Activated CD4-positive, alpha-beta T cell treated with anti-CD3 and anti-CD28 coated beads for 1 hour (primary cell): ENCODE measurements around the gene CCNQ.

ENCODE experiments used
- DNase-seq: peaks from one replicate; pipeline ENCODE4 v3.0.0-alpha.2; 2020

Gene CCNQ

DNA sequence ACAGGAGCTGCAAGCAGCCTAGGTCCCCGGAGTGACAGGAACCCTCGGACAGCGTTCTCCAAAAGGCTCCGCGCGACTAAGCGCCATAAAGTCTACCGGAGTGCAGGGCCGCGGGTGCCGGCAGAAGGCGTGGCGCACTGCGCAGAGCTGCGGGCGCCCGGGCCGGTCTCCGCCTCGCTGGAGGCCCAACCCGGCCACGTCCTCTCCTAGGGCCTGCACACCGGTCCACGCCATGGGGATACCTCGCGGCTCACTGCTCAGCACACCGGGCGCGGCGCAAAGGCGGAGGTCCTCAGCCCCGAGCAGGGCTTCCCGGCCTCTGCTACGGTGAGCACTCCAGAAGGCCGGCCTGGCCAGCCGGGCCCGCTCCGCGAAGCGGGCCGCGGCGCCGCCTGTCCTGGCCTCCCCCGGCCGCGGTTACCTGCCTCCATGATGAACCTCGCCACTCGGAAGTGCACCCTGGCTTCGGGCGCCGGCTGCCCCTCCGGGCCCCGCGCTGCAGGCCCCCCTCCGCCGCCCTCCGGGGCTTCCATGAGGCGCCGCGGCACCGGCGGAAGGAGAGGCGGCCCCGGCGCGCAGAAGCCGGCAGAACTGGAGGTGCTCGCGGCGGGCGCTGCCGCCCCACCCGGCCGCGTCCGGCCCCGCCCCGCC, at the start of gene CCNQ:
CCNQ (minus strand) TSS at position 599 of the 651 bp plus-strand sequence; CDS start at position 533, 66 bp downstream.
- DNase-seq: no peak

DNA sequence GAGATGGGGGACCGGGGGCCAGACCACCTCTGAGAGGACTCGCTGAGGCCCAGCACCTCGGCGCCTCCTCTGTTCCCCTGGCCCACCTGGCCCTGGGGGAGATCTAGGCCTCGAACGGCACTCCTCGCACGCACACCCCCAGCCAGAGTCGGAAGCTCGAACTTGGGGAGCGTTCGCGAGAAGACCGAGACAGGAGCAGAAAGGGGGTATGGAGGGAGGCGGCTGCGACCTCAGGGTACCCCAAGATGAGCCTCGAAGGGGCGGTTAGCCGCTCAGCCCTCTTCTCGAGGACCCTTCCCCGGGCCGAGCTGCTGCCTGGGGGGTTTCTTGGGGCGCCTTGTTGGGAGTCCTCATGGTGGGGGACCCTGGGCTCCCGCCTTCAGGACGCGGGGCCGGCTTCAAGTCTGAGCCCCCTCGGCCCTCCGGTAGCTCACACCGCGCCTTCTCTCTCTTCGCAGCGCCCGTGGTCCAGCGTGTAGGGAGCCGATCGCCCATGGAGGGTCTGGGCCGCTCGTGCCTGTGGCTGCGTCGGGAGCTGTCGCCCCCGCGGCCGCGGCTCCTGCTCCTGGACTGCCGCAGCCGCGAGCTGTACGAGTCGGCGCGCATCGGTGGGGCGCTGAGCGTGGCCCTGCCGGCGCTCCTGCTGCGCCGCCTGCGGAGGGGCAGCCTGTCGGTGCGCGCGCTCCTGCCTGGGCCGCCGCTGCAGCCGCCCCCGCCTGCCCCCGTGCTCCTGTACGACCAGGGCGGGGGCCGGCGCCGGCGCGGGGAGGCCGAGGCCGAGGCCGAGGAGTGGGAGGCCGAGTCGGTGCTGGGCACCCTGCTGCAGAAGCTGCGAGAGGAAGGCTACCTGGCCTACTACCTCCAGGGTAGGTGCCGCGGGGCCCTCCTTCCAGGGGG, 48.8 kb upstream of the CCNQ start:
- DNase-seq: no peak

DNA sequence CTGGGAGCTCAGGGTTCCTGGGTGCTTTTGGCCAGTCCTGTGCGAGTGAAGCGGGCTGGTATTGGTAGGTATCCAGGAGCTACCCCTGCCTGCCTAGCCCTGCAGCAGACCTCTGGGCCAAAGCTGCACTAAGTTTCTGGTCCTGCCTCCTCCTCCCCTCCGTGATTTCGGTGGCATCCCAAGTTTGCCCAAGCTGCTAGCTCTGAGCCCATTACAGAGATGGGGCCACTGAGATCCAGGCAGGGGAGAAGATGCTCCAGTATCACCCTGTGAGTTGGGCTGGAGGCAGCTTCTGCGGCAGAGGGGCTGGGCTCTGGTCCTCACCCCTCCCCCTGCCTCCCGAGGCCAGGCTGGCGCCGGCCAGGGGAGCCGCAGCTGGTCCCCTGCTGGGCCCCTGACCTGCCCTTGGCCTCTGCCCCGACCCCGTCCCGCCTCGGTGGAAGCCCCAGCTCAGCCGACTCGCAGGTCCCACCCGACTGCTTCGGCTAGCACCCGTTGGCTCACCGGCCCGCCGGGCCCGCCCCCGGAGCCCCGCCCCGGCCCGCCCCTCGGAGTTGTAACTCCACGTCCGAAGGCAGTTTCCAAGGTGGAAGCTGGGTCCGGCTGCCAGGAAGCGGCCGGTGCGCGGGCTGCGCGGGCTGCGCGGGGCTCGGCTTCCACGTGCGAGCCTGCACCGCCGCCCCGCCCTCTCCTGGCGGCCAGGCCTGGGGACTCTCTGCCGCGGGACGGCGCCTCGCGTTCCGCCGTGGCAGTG, 47.9 kb upstream of the CCNQ start, which contains the start of gene DUSP9:
DUSP9 (plus strand) TSS at position 584 of the 754 bp plus-strand sequence. CDS start 751 bp downstream, outside the sequence.
- DNase-seq: no peak

DNA sequence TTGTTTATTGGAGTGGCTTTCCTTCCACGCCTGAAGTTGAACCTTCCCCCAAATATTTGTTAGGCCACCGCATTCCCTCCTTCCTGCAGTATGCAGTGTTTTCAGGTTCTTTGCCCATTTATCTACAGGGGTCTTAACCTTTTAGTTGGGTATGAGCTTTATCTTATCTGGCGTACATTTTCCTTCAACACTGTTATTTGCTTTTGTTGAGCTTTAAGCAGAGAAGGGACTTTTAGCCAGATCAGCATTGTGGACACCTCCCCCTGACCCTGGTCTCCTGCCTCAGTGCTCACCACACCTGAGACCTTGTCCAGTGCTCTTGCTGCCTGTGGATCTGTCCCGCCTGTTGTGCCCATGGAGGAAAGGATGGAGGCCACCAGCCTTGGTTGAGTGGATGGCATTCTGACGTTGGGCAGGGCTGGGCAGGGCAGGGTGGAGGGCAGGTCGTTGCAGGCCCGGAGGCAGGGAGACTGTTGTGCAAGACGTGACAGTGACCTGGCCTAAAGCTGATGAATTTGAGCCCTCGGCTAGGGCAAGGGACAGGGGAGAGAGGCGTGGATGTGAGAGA, 47.1 kb upstream of the CCNQ start:
- DNase-seq: no peak

DNA sequence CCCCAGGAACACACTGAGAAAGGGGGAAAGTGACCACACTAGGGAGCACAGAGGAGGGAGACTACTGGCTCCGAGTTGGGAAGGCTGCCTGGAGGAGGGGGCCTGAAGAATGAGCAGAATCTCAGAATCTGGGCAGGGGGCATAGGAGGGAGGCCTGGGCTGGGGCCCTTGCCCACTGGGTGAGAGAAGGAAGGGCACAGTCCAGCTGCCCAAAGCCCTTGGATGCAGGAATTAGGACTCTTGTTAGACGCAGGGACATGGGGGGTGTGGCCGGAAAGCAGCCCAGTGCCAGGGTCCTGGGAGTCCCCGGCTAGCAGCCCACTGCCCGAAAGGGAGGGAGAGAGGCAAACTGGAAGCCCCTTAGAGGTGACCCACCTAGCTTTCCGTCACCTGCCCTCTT, 46.2 kb upstream of the CCNQ start:
- no peak for DNase-seq

DNA sequence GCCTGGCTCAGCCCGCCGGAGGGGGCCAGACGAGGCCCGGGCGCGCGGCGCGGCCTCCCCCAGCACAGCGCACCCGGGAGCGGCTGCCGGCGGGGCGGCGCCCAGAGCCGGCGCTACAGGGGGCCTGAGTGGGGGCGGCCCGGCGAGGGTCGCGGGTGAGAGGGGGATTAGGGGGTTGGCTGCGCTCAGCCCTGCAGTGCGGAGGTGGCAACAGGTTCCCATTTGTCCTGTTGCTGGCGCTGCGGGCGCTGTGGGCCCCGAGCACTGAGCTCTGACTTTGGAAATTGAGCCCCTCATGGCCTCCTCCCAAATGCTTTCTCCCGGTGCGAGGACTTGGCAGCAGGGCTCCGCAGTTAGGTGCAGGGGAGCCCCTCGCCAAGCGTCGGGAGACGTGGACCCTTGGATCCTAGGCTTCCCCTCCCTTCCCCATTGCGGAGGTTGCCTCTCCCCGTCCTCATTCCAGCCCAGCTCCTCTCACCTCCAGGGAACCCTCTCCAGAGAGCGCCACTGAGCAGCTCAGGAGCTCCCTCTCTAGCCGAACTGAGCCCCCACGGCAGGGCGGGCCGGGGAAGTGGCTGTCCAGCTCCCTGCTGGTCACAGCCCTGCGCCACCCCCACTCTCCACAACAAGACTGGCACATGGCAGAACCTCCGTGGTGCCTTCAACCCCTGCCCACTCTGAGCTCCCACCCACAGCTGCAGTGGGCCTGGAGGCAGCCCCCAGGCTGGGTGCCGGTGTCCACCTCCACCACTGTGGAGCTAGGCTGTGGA, 45.6 kb upstream of the CCNQ start:
- DNase-seq: no peak

DNA sequence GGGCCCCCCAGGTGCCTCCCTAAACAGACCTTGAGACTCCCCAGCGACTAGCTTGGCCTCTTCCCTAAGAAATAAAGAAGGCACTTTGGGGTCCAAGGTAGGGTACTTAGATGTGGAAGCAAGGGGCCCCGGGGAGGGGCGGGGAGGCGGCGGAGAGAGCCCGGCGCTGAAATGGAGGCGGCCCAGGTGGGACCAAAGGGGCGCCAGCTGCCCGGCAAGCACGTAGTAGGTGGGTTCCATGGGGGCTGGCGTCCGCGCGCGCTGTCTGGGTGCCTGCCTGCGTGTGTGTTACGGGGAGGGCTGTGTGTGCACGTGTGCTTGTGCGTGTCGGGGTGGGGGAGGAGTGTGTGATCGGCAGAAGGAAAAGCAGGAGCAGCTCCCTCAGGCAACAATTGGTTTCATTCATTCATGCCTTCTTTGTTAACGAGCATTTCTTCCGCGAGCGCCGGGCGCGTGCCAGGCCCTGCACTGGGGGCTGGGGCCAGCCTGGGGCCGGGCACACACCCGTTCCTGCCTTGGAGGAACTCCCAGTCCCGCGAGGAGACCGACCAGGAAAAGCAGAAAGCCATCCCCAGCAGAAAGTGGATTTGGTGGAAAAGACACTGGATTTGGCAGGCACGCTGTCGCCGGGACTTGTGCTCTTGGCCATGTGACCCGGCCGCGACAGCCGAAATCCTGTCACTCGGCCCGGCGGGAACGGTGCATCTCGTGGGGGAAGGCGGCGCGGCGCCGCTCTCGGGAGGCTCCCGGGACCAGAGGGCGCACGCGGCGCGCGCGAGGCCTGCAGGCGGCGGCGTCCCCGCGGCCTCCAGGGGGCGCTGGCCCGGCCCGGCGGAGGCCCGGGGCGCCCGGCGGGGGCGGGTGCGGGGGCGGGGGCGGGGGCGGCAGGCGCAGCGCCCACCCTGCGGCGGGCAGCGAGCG, 44.8 kb upstream of the CCNQ start:
- no peak for DNase-seq

DNA sequence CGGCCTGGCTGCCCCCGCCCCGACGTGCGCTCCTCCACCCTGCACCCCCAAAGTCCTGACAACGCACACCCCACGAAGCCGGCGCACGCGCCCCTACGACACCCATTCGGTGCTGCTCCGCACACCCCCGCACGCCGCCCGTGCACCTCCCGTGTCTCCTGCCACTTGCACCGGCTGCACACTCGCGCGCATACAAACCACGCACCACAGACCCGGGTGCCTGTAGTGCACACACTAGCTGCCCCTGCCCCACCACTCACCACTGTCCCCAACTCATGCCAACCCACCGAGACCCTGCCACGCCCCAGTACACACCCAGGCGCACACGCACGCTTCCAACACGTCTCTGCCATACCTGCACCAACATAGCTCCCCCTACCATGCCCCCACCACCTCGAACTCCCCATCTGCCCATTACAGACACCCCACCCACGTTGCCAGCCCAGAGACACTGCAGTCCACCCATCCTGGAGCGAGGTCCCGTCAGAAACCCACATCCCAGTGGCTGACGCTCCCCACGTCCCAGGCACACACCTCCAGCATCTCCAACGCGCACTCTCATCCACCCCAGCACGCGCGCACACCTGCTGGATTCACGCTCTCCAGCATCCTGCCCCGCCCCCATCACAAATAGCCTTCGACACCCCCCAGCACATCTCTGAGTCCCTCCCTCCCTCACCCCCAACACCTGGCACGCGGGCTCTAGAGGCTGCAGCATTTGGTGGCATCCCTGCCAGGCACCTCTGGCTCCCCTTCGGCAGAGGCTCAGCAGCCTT, 43.9 kb upstream of the CCNQ start:
- DNase-seq: no peak

DNA sequence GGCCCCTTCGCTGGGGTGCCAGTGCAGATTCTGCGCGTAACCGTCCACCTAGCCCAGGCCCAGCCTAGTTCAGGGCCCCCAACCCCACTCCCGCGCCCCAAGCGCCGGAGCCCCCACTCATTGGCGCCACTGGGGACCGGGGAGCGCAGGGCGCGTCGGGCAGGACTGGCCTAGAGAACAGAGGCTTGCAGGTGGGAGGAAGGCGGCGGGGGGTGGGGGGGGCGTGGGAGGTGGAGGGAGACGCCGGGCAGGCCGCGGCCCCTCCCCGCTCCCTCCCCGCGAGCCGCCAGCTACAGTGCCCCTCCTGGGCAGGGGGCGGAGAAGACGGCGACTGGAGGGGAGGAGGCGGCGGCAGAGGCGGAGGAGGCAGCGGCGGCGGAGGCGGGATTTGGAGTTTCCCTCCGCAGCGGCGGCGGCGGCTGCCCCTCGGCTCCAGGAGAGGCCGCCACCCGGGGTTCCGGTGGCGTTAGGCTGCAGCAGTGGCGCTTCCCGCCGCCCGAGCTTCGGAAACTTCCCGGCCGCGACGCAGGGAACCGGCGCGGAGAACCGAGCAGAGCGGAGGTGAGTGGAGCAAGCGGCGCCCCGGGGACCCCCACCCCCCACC, 43.2 kb upstream of the CCNQ start:
- DNase-seq: no peak

DNA sequence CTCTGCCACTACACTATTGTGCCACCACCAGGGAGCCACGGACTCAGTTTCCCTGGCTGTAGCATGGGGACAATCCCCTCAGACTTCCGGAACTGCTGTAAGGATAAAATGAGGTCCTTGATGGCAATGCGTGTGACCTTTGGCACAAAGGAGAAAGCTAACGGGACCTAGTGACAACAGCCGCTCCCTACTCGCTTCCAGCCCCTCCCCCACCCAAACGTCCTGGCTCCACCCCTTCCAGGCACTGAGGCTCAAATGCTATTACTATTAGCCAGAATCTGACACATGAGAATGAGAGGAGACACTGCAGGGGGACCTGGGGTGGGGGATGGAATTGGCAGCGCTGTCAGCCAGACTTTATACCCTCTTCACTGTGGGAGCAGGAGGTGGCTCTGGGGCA, 42.7 kb upstream of the CCNQ start:
- no peak for DNase-seq

DNA sequence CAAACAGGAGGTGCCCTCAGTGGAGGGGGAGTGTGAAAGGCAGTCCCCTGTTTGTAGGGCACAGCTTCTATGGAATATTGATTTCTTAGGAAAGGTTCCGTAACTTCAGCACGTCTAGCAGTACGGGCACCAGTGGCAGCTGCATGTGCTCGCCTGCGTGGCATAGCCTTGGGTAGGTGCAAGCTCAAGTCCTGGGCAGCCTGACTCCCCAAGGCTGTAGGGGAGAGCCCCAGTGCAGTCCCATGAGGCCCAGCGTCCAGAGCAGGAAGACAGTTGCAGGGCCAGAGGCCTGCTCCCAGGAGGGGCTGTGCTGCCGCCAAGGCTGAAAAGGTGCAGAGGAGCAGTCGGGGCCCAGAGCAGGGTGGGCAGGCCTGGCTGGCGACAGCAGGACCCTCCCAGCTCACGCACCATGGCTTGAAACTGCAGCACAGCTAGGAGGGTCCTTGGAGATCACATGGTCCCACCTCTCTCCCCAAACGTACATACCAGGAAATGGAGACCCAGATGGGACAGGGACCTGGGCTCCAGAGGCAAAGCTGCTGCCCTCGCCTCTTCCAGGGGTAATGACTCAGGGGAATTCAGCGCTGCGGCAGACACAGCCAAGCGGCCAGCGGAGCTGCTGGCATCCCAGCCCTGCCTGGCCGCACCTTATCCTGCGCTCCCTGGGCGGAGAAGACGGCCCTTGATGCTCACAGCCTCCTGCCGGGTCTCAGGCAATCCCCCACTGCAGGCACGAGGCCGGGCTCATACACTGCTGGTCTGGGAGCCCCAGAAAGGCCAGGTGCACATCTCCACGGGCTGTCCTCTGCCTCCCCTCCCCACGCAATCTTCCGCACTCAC, 42.0 kb upstream of the CCNQ start:
- DNase-seq: no peak

DNA sequence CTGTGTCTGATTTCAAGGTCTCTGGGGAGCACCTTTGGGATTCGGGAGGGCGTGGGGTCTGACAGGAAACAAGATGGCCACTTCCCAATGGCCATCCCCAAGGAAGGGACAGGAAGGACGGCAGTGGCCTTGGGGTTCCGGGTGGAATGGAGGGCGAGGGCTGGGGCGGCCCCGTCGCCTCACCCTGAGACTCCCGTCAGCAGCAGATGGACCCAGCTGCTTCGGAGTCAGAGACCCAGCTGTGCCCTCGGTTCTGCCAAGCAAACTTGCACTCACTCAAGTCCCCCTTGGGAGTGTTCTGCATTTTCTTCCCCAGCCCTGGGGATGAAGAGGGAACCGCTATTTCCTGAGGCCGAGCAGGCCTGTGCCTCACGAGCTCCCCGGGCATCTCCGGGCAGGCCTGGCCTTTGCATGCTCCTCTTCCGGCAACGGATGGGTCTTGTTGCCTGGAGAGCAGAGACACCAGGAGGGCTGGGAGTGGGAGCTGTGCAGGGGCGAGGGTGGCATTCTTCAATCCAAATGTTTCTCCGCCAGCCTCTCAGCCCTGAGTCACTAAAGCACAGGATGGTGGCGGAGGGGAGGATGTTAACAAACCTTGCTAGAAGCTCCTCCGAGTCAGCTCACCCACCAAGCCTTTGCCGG, 41.2 kb upstream of the CCNQ start:
- no peak for DNase-seq

DNA sequence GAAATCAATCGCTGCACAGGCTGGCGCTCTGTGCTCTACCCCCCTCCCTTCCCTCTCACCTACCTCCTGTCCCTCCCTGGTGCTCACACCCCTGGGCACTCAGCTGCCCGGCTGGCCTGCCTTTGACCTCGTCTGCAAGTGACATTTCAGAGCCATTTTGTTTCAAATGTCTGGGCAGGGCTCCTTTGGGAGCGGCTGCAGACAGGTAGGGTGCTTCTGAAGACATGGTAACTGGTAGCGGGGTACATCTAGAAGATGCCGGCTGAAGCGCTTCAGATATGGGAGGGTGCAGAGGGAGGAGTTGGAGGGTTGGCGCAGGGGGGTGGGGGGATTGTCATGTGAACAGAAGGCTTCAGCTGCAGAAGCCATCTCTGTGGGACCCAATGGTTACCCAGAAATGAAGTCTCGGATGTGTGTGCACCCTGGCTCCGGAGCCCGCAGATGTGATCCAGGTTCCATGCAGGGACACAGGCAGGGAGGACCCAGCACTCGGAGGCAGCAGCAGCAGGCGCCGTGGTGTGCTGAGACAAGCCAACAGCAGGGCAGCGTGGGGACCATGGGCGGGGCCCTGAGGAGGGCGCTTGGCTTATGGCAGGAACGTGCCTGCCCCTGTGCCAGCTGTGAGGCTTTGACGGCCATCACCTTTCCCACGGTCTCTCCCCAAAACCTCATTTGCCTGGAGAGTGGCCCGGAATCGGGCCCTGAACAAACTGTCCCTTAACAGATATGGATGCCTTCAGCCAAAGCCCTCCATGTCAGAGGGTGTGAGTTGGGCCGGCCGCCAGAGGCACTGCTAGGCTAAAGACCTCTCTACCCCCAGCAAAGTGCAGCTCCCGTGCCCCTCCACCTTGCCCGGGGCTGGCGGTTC, 40.5 kb upstream of the CCNQ start:
- no peak for DNase-seq

DNA sequence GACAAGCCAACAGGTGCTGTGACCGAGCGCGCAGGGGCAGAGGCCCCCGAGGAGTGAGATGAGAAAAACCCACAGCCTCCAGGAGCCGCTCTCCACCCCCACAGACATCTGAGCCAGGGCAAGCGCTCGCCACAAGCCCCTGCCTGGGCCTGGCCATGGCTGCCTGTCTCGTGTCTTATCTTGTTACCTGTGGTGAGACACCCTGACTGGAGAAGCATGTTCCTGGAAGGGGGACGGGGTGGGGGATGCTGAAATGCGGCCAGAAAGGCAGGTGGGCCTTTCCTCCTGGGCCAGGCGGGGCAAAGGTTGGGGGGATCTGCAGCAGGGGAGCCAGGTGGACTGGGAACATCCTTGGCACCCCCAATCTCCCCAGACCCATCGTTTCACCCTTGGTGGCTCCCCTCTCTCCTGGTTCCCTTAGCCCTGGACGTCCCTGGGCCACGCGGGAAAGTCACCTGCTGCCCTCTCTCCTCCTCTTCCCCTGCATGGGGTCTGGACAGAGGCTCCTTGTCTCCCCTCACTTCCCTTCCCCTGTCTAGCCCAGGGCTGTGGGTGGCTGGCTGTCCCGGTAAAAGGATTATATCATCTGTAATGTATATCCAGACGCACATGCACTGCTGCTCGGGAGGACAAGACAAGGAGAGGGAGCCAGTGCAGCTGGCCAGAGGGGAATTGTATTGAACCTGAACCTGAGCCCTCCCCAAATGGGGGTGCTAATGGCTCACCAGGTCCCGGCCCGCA, 39.7 kb upstream of the CCNQ start:
- DNase-seq: no peak

DNA sequence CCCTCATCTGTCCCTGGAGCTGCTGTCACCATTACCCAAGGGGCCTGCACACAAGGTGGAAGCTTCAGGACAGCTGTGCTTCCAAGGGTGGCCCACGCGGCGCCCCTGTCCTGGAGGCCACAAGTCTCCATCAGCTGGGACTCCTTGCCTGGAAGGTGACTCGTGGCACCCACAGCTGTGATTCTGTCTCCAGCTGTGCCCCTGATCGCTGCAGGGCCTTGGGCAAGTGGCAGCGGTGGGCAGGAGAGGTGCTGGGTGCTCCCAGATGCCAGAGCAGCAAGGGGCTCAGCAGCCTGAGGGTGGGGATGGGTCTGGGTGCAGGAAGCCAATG, 39.1 kb upstream of the CCNQ start:
- DNase-seq: no peak

DNA sequence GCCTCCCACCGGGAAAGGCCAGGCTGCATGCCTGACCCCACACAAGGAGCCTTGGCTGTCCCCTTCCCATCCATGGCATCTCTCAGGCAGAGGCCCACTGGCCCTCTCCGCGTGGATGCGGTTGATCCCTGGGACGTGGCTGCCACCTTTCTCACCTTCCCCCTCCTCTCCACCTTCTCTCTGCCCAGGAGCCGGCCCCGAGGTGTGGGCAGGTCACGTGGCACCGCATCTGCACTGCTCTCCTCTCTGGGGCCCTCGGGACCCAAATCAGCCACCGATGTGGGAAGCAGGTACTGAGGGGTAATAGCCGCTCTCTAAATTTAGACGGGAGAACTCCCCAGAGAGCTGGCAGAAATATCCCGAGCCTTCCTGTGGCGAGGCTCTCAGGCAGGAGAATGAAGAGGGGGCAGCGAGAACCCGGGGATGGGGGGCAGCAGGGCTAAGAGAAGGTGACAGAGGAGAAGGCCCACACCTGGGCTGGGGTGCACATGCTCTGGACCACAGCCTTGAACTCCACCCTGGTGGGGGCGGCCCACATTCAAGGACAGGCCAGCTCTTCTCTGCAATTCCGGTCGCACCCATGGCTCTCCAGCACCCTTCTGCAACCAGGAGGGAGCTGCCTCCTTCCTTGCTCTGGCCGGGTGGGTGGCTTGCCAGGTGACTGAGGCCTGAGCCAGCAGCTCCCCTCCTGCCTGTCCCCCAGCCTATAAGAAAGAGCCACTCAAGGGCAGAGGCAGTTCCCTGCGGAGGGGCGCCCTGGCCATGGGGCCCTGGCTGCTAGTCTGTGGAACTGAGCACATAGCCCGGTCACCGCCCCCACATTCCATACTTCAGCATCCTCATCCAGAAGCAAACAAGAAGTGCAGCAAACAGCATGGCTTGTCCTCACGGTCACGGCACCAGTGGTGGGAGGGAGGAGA, 38.4 kb upstream of the CCNQ start:
- DNase-seq: no peak
